K562 (cell line): ENCODE results near the gene MIB2.

Experiments
- CTCF ChIP-seq, 3 experiments: IDR thresholded peaks in 2 of 3; conservative IDR thresholded peaks in 1 of 3; 2 replicates each; pipeline ENCODE4 v1.5.1; 2011 to 2012; ENCODE audit warnings: low read length in 3 of 3, mild to moderate bottlenecking in 3 of 3, control low read depth in 2 of 3, improper control_type of control experiment in 1 of 3, inconsistent platforms in 1 of 3, low read depth in 1 of 3, mixed read lengths in 1 of 3, moderate library complexity in 1 of 3; ENCODE audit not compliant: insufficient read depth in 2 of 3
- MBD1 ChIP-seq: fragments of 250-450 bp; sonication (Bioruptor Pico); IDR thresholded peaks from 2 replicates; pipeline ENCODE4 v1.8.0; 2022; ENCODE audit warnings: inconsistent platforms
- MEF2A ChIP-seq: IDR thresholded peaks from 2 replicates; pipeline ENCODE4 v1.6.1; 2011; ENCODE audit warnings: low read depth, mild to moderate bottlenecking, low read length, moderate library complexity; ENCODE audit not compliant: control insufficient read depth
- MTA2 ChIP-seq: fragments of 450-650 bp; IDR thresholded peaks from 2 replicates; pipeline ENCODE4 v1.6.1; 2016; ENCODE audit warnings: low read depth
- MYC ChIP-seq, 2 experiments: fragments of 250-450 bp in 1 of 2; sonication (Bioruptor Pico) in 1 of 2; IDR thresholded peaks; 2 replicates each; pipeline versions ENCODE4 v1.5.1 to v1.6.1; 2012 to 2021; ENCODE audit warnings: low read depth in 2 of 2, borderline replicate concordance in 1 of 2, improper control_type of control experiment in 1 of 2, low read length in 1 of 2, mild to moderate bottlenecking in 1 of 2, moderate library complexity in 1 of 2
- NR2C2 ChIP-seq, 2 experiments: fragments of 200-800 bp in 1 of 2; sonication (Bioruptor generic) in 1 of 2; sonication (generic) in 1 of 2; formaldehyde crosslinking in 1 of 2; IDR thresholded peaks; 2 replicates each; pipeline versions ENCODE4 v1.6.1 to v1.8.0; 2016 to 2022; ENCODE audit warnings: mild to moderate bottlenecking in 1 of 2, missing compliant biosample characterization in 1 of 2, missing genetic modification characterization in 1 of 2, missing genetic modification reagents in 1 of 2
- PTTG1 ChIP-seq: fragments of 450-650 bp; IDR thresholded peaks from 2 replicates; pipeline ENCODE4 v1.6.1; 2016; ENCODE audit warnings: low read depth, mild to moderate bottlenecking, missing genetic modification characterization, missing compliant biosample characterization
- SETDB1 ChIP-seq: IDR thresholded peaks from one replicate; pipeline ENCODE4 v1.6.1; 2012; ENCODE audit warnings: low read length, control low read depth, inconsistent platforms
- ZNF124 ChIP-seq: sonication (generic); formaldehyde crosslinking; IDR thresholded peaks from 2 replicates; pipeline ENCODE4 v1.8.1; 2022; ENCODE audit warnings: missing genetic modification reagents
- ZNF311 ChIP-seq: fragments of 250-450 bp; sonication (Bioruptor Pico); IDR thresholded peaks from 2 replicates; pipeline ENCODE4 v1.4.0; 2020; ENCODE audit warnings: mild to moderate bottlenecking, moderate library complexity
- ZNF395 ChIP-seq: fragments of 200-800 bp; sonication (Bioruptor generic); IDR thresholded peaks from 2 replicates; pipeline ENCODE4 v1.6.1; 2017; ENCODE audit warnings: missing genetic modification characterization, missing compliant biosample characterization
- ZNF408 ChIP-seq: fragments of 250-450 bp; sonication (Bioruptor Pico); IDR thresholded peaks from 2 replicates; pipeline ENCODE4 v1.4.0; 2020; ENCODE audit warnings: low read depth, mild to moderate bottlenecking, moderate library complexity

GRCh38 chr1:1594602-1595260 lies 20.6 kb upstream of the MIB2 start:
- TF ChIP-seq ZNF408 (CRISPR knock-in tag): no peak
- TF ChIP-seq ZNF124 (CRISPR knock-in tag): no peak
- no peak for TF ChIP-seq CTCF (IDR thresholded peaks at IDR 0.05 in 2 of 3, conservative IDR thresholded peaks at IDR 0.05 in 1 of 3; ENCODE audit: insufficient read depth in 2 of 3, low read depth in 1 of 3, low read length in 3 of 3)
- TF ChIP-seq MTA2: no peak
- TF ChIP-seq PTTG1 (tag): no peak
- TF ChIP-seq ZNF395 (CRISPR knock-in tag): no peak
- TF ChIP-seq MYC (IDR thresholded peaks at IDR 0.05; ENCODE audit: low read depth, low read length): no peak
- TF ChIP-seq MYC (CRISPR knock-in tag; IDR thresholded peaks at IDR 0.05; ENCODE audit: borderline replicate concordance, low read depth): no peak
- TF ChIP-seq NR2C2 (CRISPR knock-in tag; IDR thresholded peaks at IDR 0.05): no peak
- TF ChIP-seq NR2C2 (tag; IDR thresholded peaks at IDR 0.05): no peak
- no peak for TF ChIP-seq MEF2A
- no peak for TF ChIP-seq ZNF311
- TF ChIP-seq SETDB1: no peak
- no peak for TF ChIP-seq MBD1 (CRISPR knock-in tag)
